Erythroblast (primary cell): ENCODE results near the gene GJC2.

Experiments used
- GATA1 ChIP-seq: IDR thresholded peaks from 2 replicates; pipeline ENCODE4 v1.6.1; 2011; ENCODE audit warnings: low read depth, mild to moderate bottlenecking, control low read depth, low read length, moderate library complexity
- POLR2A ChIP-seq: IDR thresholded peaks from 2 replicates; pipeline ENCODE4 v1.6.1; 2011; ENCODE audit warnings: mild to moderate bottlenecking, low read length

- TF ChIP-seq POLR2A (no peak), GATA1 (no peak)
These were observed 32.7 kb downstream of the GJC2 start for GRCh38 chr1:228182296-228183030.
